NCI-H1436 (cell line): ENCODE results near the gene TTC28.
"Not testable (repeated sequence)": the region's sequence is repeated elsewhere in the genome, so short reads cannot be mapped to it uniquely, and the experiment has no call there.

Experiments used
- DNase-seq: peaks from one replicate; lab custom pipeline; 2025; lab: John Stamatoyannopoulos, UW

TTC28 gene

GRCh38 chr22:28180804-28181731 lies 498.6 kb downstream of the TTC28 start:
- DNase-seq = no peak

- no peak for DNase-seq
Measured at GRCh38 chr22:28179392-28179791, 500.2 kb downstream of the TTC28 start.

- no peak for DNase-seq
Measured at GRCh38 chr22:28175730-28176492, 503.7 kb downstream of the TTC28 start.

GRCh38 chr22:28174509-28174908 lies 505.1 kb downstream of the TTC28 start:
- DNase-seq = no peak

GRCh38 chr22:28172892-28173670 lies 506.6 kb downstream of the TTC28 start:
- DNase-seq = peak; percentile 16

GRCh38 chr22:28171712-28172111 lies 507.9 kb downstream of the TTC28 start:
- DNase-seq = no peak

- no peak for DNase-seq
Measured at GRCh38 chr22:28171115-28171514, 508.5 kb downstream of the TTC28 start.

- not testable (repeated sequence) for DNase-seq
Measured at GRCh38 chr22:28169314-28169713, 510.3 kb downstream of the TTC28 start.

GRCh38 chr22:28155808-28156207 lies 523.8 kb downstream of the TTC28 start:
- DNase-seq = no peak

GRCh38 chr22:28154861-28155260 lies 524.8 kb downstream of the TTC28 start:
- DNase-seq = no peak

GRCh38 chr22:28151151-28151816 lies 528.4 kb downstream of the TTC28 start:
- no peak for DNase-seq

- DNase-seq = no peak
Measured at GRCh38 chr22:28148816-28149465, 530.7 kb downstream of the TTC28 start.

GRCh38 chr22:28147401-28147800 lies 532.2 kb downstream of the TTC28 start:
- no peak for DNase-seq

GRCh38 chr22:28146401-28147314 lies 533.0 kb downstream of the TTC28 start:
- DNase-seq = no peak

GRCh38 chr22:28143961-28144745 lies 535.5 kb downstream of the TTC28 start:
- no peak for DNase-seq

- DNase-seq = no peak
Measured at GRCh38 chr22:28143241-28143865, 536.3 kb downstream of the TTC28 start.

- no peak for DNase-seq
Measured at GRCh38 chr22:28142361-28142961, 537.2 kb downstream of the TTC28 start.

GRCh38 chr22:28141614-28142013 lies 538.0 kb downstream of the TTC28 start:
- no peak for DNase-seq
